GM19397 (cell line): ENCODE results near the gene RNF169.
"Not testable (repeated sequence)": the region's sequence is repeated elsewhere in the genome, so short reads cannot be mapped to it uniquely, and the experiment has no call there.

Experiments used
- ATAC-seq: cut with Tn5 transposase; IDR thresholded peaks from one replicate; pipeline ENCODE4 v1.9.1; 2021; ENCODE audit warnings: mild to moderate bottlenecking, moderate library complexity; ENCODE audit not compliant: unreplicated experiment

RNF169 gene

GRCh38 chr11:74729397-74729796, 19.3 kb upstream of the RNF169 start:
- no peak for ATAC-seq

GRCh38 chr11:74730571-74731260, 17.9 kb upstream of the RNF169 start:
- no peak for ATAC-seq

- ATAC-seq: no peak
Measured at GRCh38 chr11:74731301-74732094, 17.2 kb upstream of the RNF169 start, which contains the start of gene CHRDL2. CHRDL2 (minus strand) TSS chr11:74731426; CDS start chr11:74730888, 538 bp downstream.

- ATAC-seq: no peak
Measured at GRCh38 chr11:74734559-74734925, 14.1 kb upstream of the RNF169 start.

GRCh38 chr11:74735365-74735928, 13.2 kb upstream of the RNF169 start:
- no peak for ATAC-seq

GRCh38 chr11:74736031-74736430, 12.6 kb upstream of the RNF169 start:
- ATAC-seq: no peak

- no peak for ATAC-seq
Measured at GRCh38 chr11:74739546-74740270, 8.9 kb upstream of the RNF169 start.

- no peak for ATAC-seq
Measured at GRCh38 chr11:74742070-74742469, 6.6 kb upstream of the RNF169 start.

- no peak for ATAC-seq
Measured at GRCh38 chr11:74743640-74744039, 5.0 kb upstream of the RNF169 start.

GRCh38 chr11:74744277-74744676, 4.4 kb upstream of the RNF169 start:
- no peak for ATAC-seq

- no peak for ATAC-seq
Measured at GRCh38 chr11:74746868-74747267, 1.8 kb upstream of the RNF169 start.

- ATAC-seq: peak; percentile 65
Measured at GRCh38 chr11:74749127-74749964, 697 bp downstream of the RNF169 start.

GRCh38 chr11:74749965-74750296, 1.3 kb downstream of the RNF169 start:
- ATAC-seq: no peak

- ATAC-seq: not testable (repeated sequence)
Measured at GRCh38 chr11:74750598-74750997, 1.9 kb downstream of the RNF169 start.

- no peak for ATAC-seq
Measured at GRCh38 chr11:74751303-74751702, 2.7 kb downstream of the RNF169 start.

GRCh38 chr11:74754507-74755252, 6.0 kb downstream of the RNF169 start:
- ATAC-seq: no peak

GRCh38 chr11:74755395-74755995, 6.8 kb downstream of the RNF169 start:
- ATAC-seq: no peak

- no peak for ATAC-seq
Measured at GRCh38 chr11:74756571-74756970, 7.9 kb downstream of the RNF169 start.

GRCh38 chr11:74766905-74767304, 18.3 kb downstream of the RNF169 start:
- ATAC-seq: no peak
